HG02943 (cell line): ENCODE measurements around the gene LRRC28.

Source experiments
- ATAC-seq: cut with Tn5 transposase; IDR thresholded peaks from one replicate; pipeline ENCODE4 v1.9.1; 2021; ENCODE audit warnings: mild to moderate bottlenecking, low read depth, moderate library complexity; ENCODE audit not compliant: unreplicated experiment

LRRC28 gene

DNA sequence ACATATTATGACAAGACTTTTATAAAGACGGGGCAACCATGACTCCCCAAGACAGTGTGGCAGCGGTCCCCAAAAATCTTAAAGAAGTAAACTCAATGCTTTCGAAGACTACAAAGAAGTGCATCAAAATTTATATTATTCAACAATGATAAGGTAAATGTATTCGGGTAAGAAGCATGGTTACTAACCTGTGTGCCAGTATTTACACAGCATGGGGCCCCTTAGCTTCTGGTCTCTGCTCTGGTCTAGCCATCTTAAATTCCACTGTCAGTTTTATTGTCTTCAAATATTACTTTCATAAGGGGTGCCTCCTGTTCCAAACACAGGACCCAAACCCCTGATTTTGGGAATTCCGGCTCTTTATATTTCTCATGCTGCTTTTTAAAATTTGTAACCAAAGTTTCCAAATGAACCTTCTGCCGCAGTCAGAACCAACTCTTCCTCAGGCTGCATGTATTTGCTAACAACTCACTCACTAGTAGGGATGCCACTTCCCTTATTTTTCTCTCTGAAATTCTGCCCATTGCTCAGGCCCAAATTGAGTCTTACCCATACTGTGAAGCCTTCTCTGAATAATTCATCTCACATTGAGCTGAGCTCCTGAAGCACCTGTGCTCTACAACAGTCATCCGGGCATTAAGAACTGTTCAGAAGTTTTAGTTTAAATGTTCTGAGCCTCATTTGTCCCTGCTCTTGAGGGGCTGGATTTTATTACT is 3.1 kb upstream of the LRRC28 start:
- ATAC-seq: no peak

DNA sequence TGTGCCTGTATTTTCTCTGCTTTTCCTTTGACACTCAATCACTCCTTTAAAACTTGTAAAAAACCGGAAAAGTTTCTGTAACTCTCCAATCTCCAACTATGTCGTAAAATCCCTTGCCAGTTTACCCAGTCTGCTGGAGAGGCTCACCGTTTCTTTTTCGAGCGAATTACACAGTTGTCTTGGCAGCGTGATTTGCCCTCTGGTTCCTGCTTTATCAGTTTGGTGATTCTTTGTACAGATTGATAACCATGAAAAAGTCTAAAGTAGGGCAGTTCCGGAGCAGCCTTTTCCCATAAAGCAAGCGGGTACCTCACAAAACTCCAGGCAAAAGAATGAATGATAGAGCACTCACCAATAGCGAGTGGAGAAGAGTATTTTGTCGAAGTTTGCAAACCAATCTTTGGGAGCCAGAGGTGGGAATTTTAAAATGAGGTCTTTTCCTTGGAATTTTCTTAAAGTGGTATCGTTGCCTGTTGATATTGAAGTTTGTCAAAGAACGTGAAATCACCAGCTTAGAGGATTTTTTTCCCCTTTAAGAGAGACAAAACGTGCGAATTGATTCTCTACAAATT is 1.9 kb upstream of the LRRC28 start, which contains the start of gene TTC23:
Gene TTC23 (minus strand): TSS at position 312 of the 572 bp plus-strand sequence. CDS start 20,869 bp downstream, outside the sequence.
- no peak for ATAC-seq

GRCh38 chr15:99250001-99250400 is 1.3 kb upstream of the LRRC28 start:
- ATAC-seq: no peak

- no peak for ATAC-seq
Observed at GRCh38 chr15:99250494-99250856, 806 bp upstream of the LRRC28 start.

DNA sequence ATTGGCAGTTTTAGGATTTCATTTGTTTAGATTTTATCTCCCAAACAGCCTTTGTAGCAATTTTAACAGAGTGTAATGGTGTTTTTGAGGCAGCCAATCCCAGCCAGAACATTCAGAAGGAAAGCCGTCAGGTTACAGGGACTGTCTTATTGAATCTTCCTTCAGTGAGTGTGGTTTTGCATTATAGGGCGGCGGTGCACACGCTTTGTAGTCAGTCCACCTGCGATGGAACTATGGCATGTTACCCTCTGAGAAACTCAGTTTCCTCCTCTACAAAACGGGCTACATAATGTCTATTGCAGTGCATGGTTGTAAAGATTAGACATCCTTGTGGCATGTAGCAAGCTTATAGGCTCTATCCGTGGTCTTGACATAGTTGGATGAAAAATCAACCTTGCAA is 1.0 kb downstream of the LRRC28 start:
- no peak for ATAC-seq

- ATAC-seq: no peak
Observed at GRCh38 chr15:99253381-99254090, 2.3 kb downstream of the LRRC28 start.

DNA sequence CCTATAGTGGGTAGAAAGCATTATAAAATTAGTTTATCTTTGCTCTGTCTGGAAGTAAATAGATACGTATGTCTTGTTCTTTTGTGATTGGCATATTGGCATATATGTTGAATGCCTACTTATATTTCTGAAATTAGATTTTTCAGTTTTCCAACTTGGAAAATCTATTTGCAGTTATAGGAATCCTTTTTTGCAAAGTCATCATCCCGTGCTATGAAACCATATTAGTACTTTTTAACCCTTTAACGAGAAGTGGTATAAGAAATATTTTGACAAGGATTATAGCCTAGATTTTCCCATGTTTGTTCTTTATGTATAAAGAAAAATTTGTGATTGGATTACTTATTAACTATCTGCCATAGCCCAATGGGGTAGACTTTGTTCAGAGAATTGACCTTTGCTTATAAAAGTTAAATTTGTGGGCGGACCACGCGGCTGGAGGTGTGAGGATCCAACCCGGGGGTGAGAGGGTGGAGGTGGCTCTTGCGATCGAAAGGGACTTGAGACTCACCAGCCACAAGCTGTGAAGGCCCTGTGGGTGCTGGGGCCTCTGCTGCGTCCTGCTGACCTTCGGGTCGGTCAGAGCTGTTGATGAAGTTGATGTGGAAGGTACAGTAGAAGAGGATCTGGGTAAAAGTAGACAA is 5.9 kb downstream of the LRRC28 start:
- ATAC-seq: no peak

DNA sequence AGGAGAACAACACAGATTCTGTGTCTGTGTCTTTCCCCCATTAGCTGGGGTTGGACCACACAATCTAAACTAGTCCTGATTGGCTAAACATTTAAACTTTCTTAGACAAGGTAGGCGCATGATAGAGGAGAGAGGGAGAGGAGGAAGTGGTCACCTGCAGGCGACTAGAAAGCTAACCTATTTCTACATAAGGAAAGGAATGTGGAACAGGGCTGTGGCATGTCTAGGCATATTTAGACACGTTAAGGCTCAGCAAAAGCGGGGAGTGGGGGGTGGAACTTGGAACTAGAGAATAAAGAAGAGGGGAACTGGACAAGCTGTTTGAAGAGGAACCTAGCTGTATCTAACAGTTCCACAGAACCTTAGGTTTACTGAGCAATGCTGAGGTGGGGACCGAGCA is 12.8 kb downstream of the LRRC28 start:
- no peak for ATAC-seq

- no peak for ATAC-seq
Observed at GRCh38 chr15:99265541-99266070, 14.3 kb downstream of the LRRC28 start.

- ATAC-seq: no peak
Observed at GRCh38 chr15:99267957-99268356, 16.7 kb downstream of the LRRC28 start.

- no peak for ATAC-seq
Observed at GRCh38 chr15:99268431-99268830, 17.1 kb downstream of the LRRC28 start.

GRCh38 chr15:99273801-99274200 is 22.5 kb downstream of the LRRC28 start:
- no peak for ATAC-seq

- ATAC-seq: no peak
Observed at GRCh38 chr15:99275061-99275460, 23.8 kb downstream of the LRRC28 start.

- no peak for ATAC-seq
Observed at GRCh38 chr15:99275525-99276128, 24.3 kb downstream of the LRRC28 start.

GRCh38 chr15:99279290-99279689 is 28.0 kb downstream of the LRRC28 start:
- no peak for ATAC-seq

GRCh38 chr15:99279827-99280226 is 28.5 kb downstream of the LRRC28 start:
- ATAC-seq: no peak

DNA sequence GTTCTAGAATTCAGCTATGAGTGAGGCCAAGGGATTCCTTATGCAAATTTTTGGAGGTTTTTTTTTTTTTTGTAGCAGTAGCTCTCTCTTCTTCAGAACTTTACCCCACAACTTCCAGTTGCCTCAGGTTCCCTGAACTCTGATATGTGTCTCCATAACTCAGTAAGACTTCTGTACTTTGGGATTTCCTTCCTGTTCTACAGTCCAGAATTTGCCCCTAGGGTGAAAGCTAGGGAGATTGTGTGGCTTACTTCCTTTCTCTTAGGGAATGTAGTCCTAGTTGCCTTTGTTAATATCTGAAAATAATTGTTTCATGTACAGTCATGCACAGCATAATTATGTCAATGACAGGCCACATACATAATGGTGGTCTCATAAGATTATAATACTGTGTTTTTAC is 30.8 kb downstream of the LRRC28 start:
- ATAC-seq: no peak

DNA sequence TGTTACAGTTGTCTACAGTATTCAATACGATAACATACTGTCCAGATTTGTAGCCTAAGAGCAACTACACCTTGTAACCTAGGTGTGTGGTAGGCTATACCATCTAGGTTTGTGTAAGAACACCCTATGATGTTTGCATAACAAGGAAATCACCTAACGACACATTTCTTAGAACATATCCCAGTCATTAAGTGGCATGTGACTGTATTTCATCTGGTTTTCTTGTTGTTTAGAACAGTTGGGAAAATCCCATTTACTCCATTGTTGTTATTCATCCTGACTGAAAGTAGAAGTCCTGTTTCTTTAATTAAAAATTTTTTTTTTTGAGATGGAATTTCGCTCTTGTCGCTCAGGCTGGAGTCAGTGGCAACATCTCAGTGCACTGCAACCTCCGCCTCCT is 31.3 kb downstream of the LRRC28 start:
- ATAC-seq: no peak

DNA sequence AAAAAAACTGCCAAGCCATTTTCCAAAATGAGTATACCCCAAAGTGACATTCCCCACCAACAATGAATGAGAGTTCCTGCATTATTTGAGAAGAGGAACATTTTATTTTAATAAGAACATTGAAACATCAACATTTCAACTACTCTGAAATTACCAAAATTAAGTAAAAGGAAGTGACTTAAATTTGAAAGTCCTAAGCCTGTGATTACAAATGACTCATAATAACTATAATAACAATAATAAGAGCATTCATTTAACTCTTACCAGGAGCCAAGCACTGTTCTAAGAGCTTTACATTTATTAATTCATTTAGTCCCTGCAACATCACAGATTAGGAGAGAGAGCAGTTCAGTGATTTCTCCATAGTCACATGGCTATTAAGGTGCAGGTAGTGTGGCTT is 32.4 kb downstream of the LRRC28 start:
- ATAC-seq: no peak

- ATAC-seq: no peak
Observed at GRCh38 chr15:99291643-99292042, 40.4 kb downstream of the LRRC28 start.

- ATAC-seq: no peak
Observed at GRCh38 chr15:99295840-99296239, 44.6 kb downstream of the LRRC28 start.
